HG02981 (cell line): ENCODE measurements around the gene RASGRF2.
A peak's percentile ranks its signal among the peaks of the same experiment; 100 is the strongest.

Source experiments
- ATAC-seq: cut with Tn5 transposase; IDR thresholded peaks from one replicate; pipeline ENCODE4 v1.9.1; 2021; ENCODE audit warnings: mild to moderate bottlenecking, moderate library complexity; ENCODE audit not compliant: unreplicated experiment

RASGRF2 gene

GRCh38 chr5:81166430-81166829, 206.3 kb downstream of the RASGRF2 start:
- ATAC-seq, result no peak

- no peak for ATAC-seq
Observed at GRCh38 chr5:81167078-81167477, 206.9 kb downstream of the RASGRF2 start.

GRCh38 chr5:81167544-81167943, 207.4 kb downstream of the RASGRF2 start:
- no peak for ATAC-seq

- ATAC-seq, result no peak
Observed at GRCh38 chr5:81169924-81170323, 209.8 kb downstream of the RASGRF2 start.

- ATAC-seq, result no peak
Observed at GRCh38 chr5:81171769-81172168, 211.6 kb downstream of the RASGRF2 start.

- ATAC-seq, result no peak
Observed at GRCh38 chr5:81172710-81173109, 212.5 kb downstream of the RASGRF2 start.

- no peak for ATAC-seq
Observed at GRCh38 chr5:81177061-81177460, 216.9 kb downstream of the RASGRF2 start.

- ATAC-seq, result no peak
Observed at GRCh38 chr5:81179959-81180358, 219.8 kb downstream of the RASGRF2 start.

GRCh38 chr5:81180780-81181460, 220.8 kb downstream of the RASGRF2 start:
- ATAC-seq, result no peak

- no peak for ATAC-seq
Observed at GRCh38 chr5:81181576-81182316, 221.6 kb downstream of the RASGRF2 start.

GRCh38 chr5:81182396-81183390, 222.5 kb downstream of the RASGRF2 start:
- no peak for ATAC-seq

- ATAC-seq, result no peak
Observed at GRCh38 chr5:81183811-81184748, 223.9 kb downstream of the RASGRF2 start.

- no peak for ATAC-seq
Observed at GRCh38 chr5:81184749-81185110, 224.6 kb downstream of the RASGRF2 start.

GRCh38 chr5:81187885-81188284, 227.7 kb downstream of the RASGRF2 start:
- ATAC-seq, result no peak

- ATAC-seq, result no peak
Observed at GRCh38 chr5:81188962-81189361, 228.8 kb downstream of the RASGRF2 start.

- no peak for ATAC-seq
Observed at GRCh38 chr5:81189875-81190498, 229.8 kb downstream of the RASGRF2 start.

GRCh38 chr5:81191726-81192372, 231.7 kb downstream of the RASGRF2 start:
- ATAC-seq, result no peak

- no peak for ATAC-seq
Observed at GRCh38 chr5:81192373-81192750, 232.2 kb downstream of the RASGRF2 start.

GRCh38 chr5:81194633-81195334, 234.6 kb downstream of the RASGRF2 start:
- ATAC-seq, result peak; percentile 84
